Fibroblast of skin of abdomen (primary cell): ENCODE results near the gene RACK1.

Experiments
- DNase-seq: peaks from one replicate; pipeline ENCODE4 v3.0.0-alpha.2; 2013

Gene RACK1

GRCh38 chr5:181259283-181259682 lies 15.6 kb upstream of the RACK1 start:
- DNase-seq: no peak

- no peak for DNase-seq
Observed at GRCh38 chr5:181258576-181258975, 14.9 kb upstream of the RACK1 start.

GRCh38 chr5:181255836-181256578 lies 12.3 kb upstream of the RACK1 start:
- DNase-seq: no peak

GRCh38 chr5:181255276-181255675 lies 11.6 kb upstream of the RACK1 start:
- DNase-seq: no peak

- no peak for DNase-seq
Observed at GRCh38 chr5:181248277-181248676, 4.6 kb upstream of the RACK1 start.

- peak; percentile 87 for DNase-seq
Observed at GRCh38 chr5:181246276-181247049, 2.8 kb upstream of the RACK1 start.

- DNase-seq: no peak
Observed at GRCh38 chr5:181245427-181246275, 1.9 kb upstream of the RACK1 start.

GRCh38 chr5:181243018-181243563 lies 615 bp downstream of the RACK1 start:
- no peak for DNase-seq

- DNase-seq: no peak
Observed at GRCh38 chr5:181242031-181242451, 1.7 kb downstream of the RACK1 start.

GRCh38 chr5:181241393-181241975 lies 2.2 kb downstream of the RACK1 start:
- DNase-seq: peak; percentile 77

GRCh38 chr5:181239062-181239663 lies 4.5 kb downstream of the RACK1 start:
- no peak for DNase-seq

GRCh38 chr5:181237729-181238385 lies 5.8 kb downstream of the RACK1 start:
- no peak for DNase-seq

GRCh38 chr5:181236954-181237641 lies 6.6 kb downstream of the RACK1 start:
- no peak for DNase-seq

GRCh38 chr5:181236471-181236870 lies 7.2 kb downstream of the RACK1 start:
- no peak for DNase-seq

GRCh38 chr5:181235689-181236366 lies 7.9 kb downstream of the RACK1 start:
- DNase-seq: no peak

GRCh38 chr5:181235323-181235688 lies 8.4 kb downstream of the RACK1 start:
- no peak for DNase-seq

GRCh38 chr5:181234455-181235306 lies 9.0 kb downstream of the RACK1 start:
- no peak for DNase-seq

GRCh38 chr5:181233801-181234454 lies 9.8 kb downstream of the RACK1 start:
- no peak for DNase-seq
